B cell (primary cell): ENCODE measurements around the gene MCOLN3. TPM values are rescaled to one million over a fixed set of nuclear protein-coding genes. Genes with fewer than 3 reads are reported as not detected.

Experiments
- ATAC-seq: fragments of 200-7000 bp; cut with Tn5 transposase; one replicate; pipeline ENCODE4 v1.10.0; 2021; ENCODE audit warnings: low read depth, mild to moderate bottlenecking, moderate number of reproducible peaks, moderate library complexity
- CTCF ChIA-PET: fragments of 350-600 bp; sonication (Branson Sonifier 250); formaldehyde crosslinking; loops from one replicate; lab custom pipeline; 2021; ENCODE audit warnings: antibody characterized with exemption, inconsistent platforms; lab: Charles Lee
- POLR2A ChIA-PET: fragments of 350-600 bp; sonication (Branson Sonifier 250); formaldehyde crosslinking; loops from one replicate; lab custom pipeline; 2021; ENCODE audit warnings: antibody characterized with exemption; lab: Charles Lee
- DNase-seq: peaks from one replicate; pipeline ENCODE4 v3.0.0; 2013
- H2AFZ ChIP-seq: 2 replicates; pipeline ENCODE4 v1.6.1; 2012; ENCODE audit warnings: mild to moderate bottlenecking, low read depth, low read length; ENCODE audit not compliant: insufficient read depth, poor library complexity, severe bottlenecking
- H3K27ac ChIP-seq, 2 donors: 1 replicate in 1 of 2; 2 replicates in 1 of 2; pipeline ENCODE4 v1.5.1; 2012 to 2013; ENCODE audit warnings: low read length in 2 of 2, mild to moderate bottlenecking in 2 of 2, moderate library complexity in 1 of 2
- H3K27me3 ChIP-seq, 4 experiments: fragments of 200-600 bp in 1 of 4; sonication (generic) in 1 of 4; replicated peaks in 1 of 4; 1 replicate in 2 of 4; 2 replicates in 2 of 4; pipeline versions ENCODE4 v1.6.1 to v1.7.0; 2013 to 2016; ENCODE audit warnings: low read length in 3 of 4, mild to moderate bottlenecking in 2 of 4, mixed read lengths in 1 of 4, moderate library complexity in 1 of 4; ENCODE audit not compliant: insufficient read depth in 4 of 4, control insufficient read depth in 3 of 4; ENCODE audit errors: control extremely low read depth in 1 of 4
- H3K36me3 ChIP-seq, 2 experiments: replicated peaks in 1 of 2; 1 replicate in 1 of 2; 2 replicates in 1 of 2; pipeline versions ENCODE4 v1.6.1 to v1.7.1; 2013; ENCODE audit warnings: low read length in 1 of 2; ENCODE audit not compliant: insufficient read depth in 2 of 2, control insufficient read depth in 1 of 2; ENCODE audit errors: control extremely low read depth in 1 of 2, extremely low read depth in 1 of 2
- H3K4me1 ChIP-seq, 2 donors: fragments of 200-600 bp in 1 of 2; sonication (generic) in 1 of 2; 1 replicate in 1 of 2; 2 replicates in 1 of 2; pipeline versions ENCODE4 v1.5.1 to v1.6.1; 2013 to 2017; ENCODE audit warnings: low read length in 2 of 2; ENCODE audit not compliant: control insufficient read depth in 2 of 2, insufficient read depth in 2 of 2
- H3K4me2 ChIP-seq: replicated peaks from 2 replicates; pipeline ENCODE3; 2012; ENCODE audit warnings: mild to moderate bottlenecking, low read depth, low read length; ENCODE audit not compliant: poor library complexity, severe bottlenecking
- H3K4me3 ChIP-seq, 5 experiments: fragments of 200-600 bp in 1 of 5; sonication (generic) in 1 of 5; 1 replicate in 3 of 5; 2 replicates in 2 of 5; pipeline versions ENCODE4 v1.5.1 to v1.7.0; 2011 to 2016; ENCODE audit warnings: low read length in 4 of 5, mild to moderate bottlenecking in 4 of 5, low read depth in 2 of 5, control low read depth in 1 of 5, moderate library complexity in 1 of 5; ENCODE audit not compliant: insufficient read depth in 1 of 5; ENCODE audit errors: control extremely low read depth in 1 of 5, extremely low read depth in 1 of 5
- H3K79me2 ChIP-seq: fragments of 200-600 bp; sonication (generic); one replicate; pipeline ENCODE4 v1.6.0; 2016; ENCODE audit warnings: low read length; ENCODE audit not compliant: control insufficient read depth, insufficient read depth
- H3K9ac ChIP-seq: fragments of 200-600 bp; sonication (generic); 2 replicates; pipeline ENCODE4 v1.6.1; 2017; ENCODE audit warnings: mild to moderate bottlenecking, low read length, moderate library complexity
- H3K9me3 ChIP-seq, 3 donors: one replicate each; pipeline versions ENCODE4 v1.6.1 to v1.7.1; 2013; ENCODE audit warnings: low read length in 2 of 3; ENCODE audit not compliant: control insufficient read depth in 2 of 3, insufficient read depth in 1 of 3; ENCODE audit errors: control extremely low read depth in 1 of 3
- H4K20me1 ChIP-seq: 2 replicates; pipeline ENCODE4 v1.6.0; 2012; ENCODE audit warnings: mild to moderate bottlenecking, low read length; ENCODE audit not compliant: insufficient read depth, control insufficient read depth, poor library complexity, severe bottlenecking
- H3K27ac Mint-ChIP-seq: one replicate; pipeline ENCODE4 v1.8.0; 2021; ENCODE audit warnings: mixed read lengths
- H3K27me3 Mint-ChIP-seq: one replicate; pipeline ENCODE4 v1.8.0; 2021; ENCODE audit warnings: mixed read lengths
- H3K4me1 Mint-ChIP-seq: one replicate; pipeline ENCODE4 v1.8.0; 2021; ENCODE audit warnings: mixed read lengths
- H3K4me3 Mint-ChIP-seq: one replicate; pipeline ENCODE4 v1.8.0; 2021; ENCODE audit warnings: mixed read lengths
- H3K9me3 Mint-ChIP-seq: one replicate; pipeline ENCODE4 v1.8.0; 2022; ENCODE audit warnings: mixed read lengths; ENCODE audit not compliant: insufficient read depth
- CTCF ChIP-seq: fragments of 200-600 bp; IDR thresholded peaks from one replicate; pipeline ENCODE4 v1.8.0; 2022; ENCODE audit warnings: antibody characterized with exemption, mild to moderate bottlenecking
- EZH2 ChIP-seq: IDR thresholded peaks from 2 replicates; pipeline ENCODE4 v1.6.1; 2012; ENCODE audit warnings: borderline replicate concordance, low read depth, mild to moderate bottlenecking, moderate library complexity, low read length; ENCODE audit not compliant: insufficient read depth, poor library complexity, severe bottlenecking
- WGBS: methylation state at CpG from one replicate; pipeline ENCODE4 v1.1.5; 2013; ENCODE audit warnings: missing lambda C conversion rate; ENCODE audit not compliant: insufficient coverage; 5-methylcytosine and 5-hydroxymethylcytosine counted together
- intact Hi-C: fragments of 100-400 bp; cut with micrococcal nuclease; formaldehyde crosslinking; loops from one replicate; pipeline ENCODE4 v1.10.0; 2022
- polyA plus RNA-seq: library from polyadenylated mRNA; depleted of rRNA; stranded (reverse); fragments of >200 nt; gene quantifications from 2 replicates; pipeline ENCODE4 v1.2.3, GENCODE V29; 2012
- total RNA-seq, 2 donors: library from RNA; stranded (reverse); fragments of 120-200 nt in 1 of 2; gene quantifications; 1 replicate in 1 of 2; 2 replicates in 1 of 2; pipeline versions ENCODE4 v1.2.3 to v1.2.4, GENCODE V29; 2013 to 2022

Gene MCOLN3
- total and polyA plus RNA-seq, 2 donors (not counting 1 experiment from before 2014, with no cell fraction given): 0.10 TPM; not detected in 1

- ChIA-PET CTCF (interaction anchor here (0.7 to 3.4 kb wide), 3 partner anchors 12 to 25 kb away, joined by 3 to 23 read pairs (median 3); no protein-coding TSS in a partner anchor), POLR2A (no interaction called here)
- Histone ChIP-seq H3K4me1 (peaks cover 19 to 31% of the 10 kb centered on the region in 2 donors), H2AFZ (no peak overlapping the region), H3K9ac (no peak overlapping the region), H3K27ac (no peak overlapping the region), H3K4me2 (no peak overlapping the region), H3K4me3 (no peak overlapping the region), H4K20me1 (no peaks in the 10 kb centered on the region), H3K9me3 (no peaks in the 10 kb centered on the region), H3K27me3 (no peaks in the 10 kb centered on the region), H3K36me3 (peaks cover 0 to 11% of the 10 kb centered on the region in 2 experiments), H3K79me2 (peaks cover 2% of the 10 kb centered on the region)
- TF ChIP-seq EZH2 (no peak), CTCF (no peak)
- no peaks in the 10 kb centered on the region for H3K9me3 Mint-ChIP-seq
- peaks cover 40% of the 10 kb centered on the region for H3K4me1 Mint-ChIP-seq
- H3K4me3 Mint-ChIP-seq: no peak overlapping the region
- intact Hi-C loops: no loop called here
- H3K27me3 Mint-ChIP-seq: no peaks in the 10 kb centered on the region
- no peak overlapping the region for H3K27ac Mint-ChIP-seq
- 88% methylated on average over 2 of the region's 7 CpGs for WGBS
- no peak for ATAC-seq
- no peak for DNase-seq
Measured at GRCh38 chr1:84969489-84970250, 78.6 kb downstream of the MCOLN3 start.

GRCh38 chr1:84968865-84969264 is 79.4 kb downstream of the MCOLN3 start:
- CTCF ChIA-PET: interaction anchor here (1.0 to 1.2 kb wide), 2 partner anchors 11 to 24 kb away, joined by 3 to 4 read pairs; no protein-coding TSS in a partner anchor
- intact Hi-C loops: no loop called here
- H3K27ac ChIP-seq: no peak overlapping the region

More at GRCh38 chr1:84968865-84969264, 79.4 kb downstream of the MCOLN3 start:
- POLR2A ChIA-PET: no interaction called here
- WGBS: 93% methylated on average over 3 of the region's 3 CpGs
- H3K4me3 ChIP-seq: no peak overlapping the region
- no peak for ATAC-seq
- TF ChIP-seq EZH2 (no peak), CTCF (no peak)
- Mint-ChIP-seq H3K4me3 (no peak overlapping the region), H3K4me1 (peaks cover 33% of the 10 kb centered on the region), H3K9me3 (no peaks in the 10 kb centered on the region), H3K27ac (no peak overlapping the region), H3K27me3 (no peaks in the 10 kb centered on the region)
- no peaks in the 10 kb centered on the region for H3K9me3 ChIP-seq
- no peaks in the 10 kb centered on the region for H3K27me3 ChIP-seq
- H3K4me2 ChIP-seq: no peak overlapping the region
- H3K79me2 ChIP-seq: no peaks in the 10 kb centered on the region
- H2AFZ ChIP-seq: no peak overlapping the region
- H3K36me3 ChIP-seq: peaks cover 0 to 11% of the 10 kb centered on the region in 2 experiments
- no peak overlapping the region for H3K9ac ChIP-seq
- H3K4me1 ChIP-seq: peaks cover 14 to 23% of the 10 kb centered on the region in 2 donors
- H4K20me1 ChIP-seq: no peaks in the 10 kb centered on the region
- no peak for DNase-seq
